Germinal center (tissue), 1 donor: ENCODE measurements around the gene SLC35B1.
A peak's percentile ranks its signal among the peaks of the same experiment; 100 is the strongest.
"Not testable (repeated sequence)": the region's sequence is repeated elsewhere in the genome, so short reads cannot be mapped to it uniquely, and the experiment has no call there.

Experiments used
- DNase-seq: peaks from one replicate; pipeline ENCODE4 v3.0.0; 2012; ENCODE audit warnings: mixed read lengths, low spot score

The SLC35B1 gene

GRCh38 chr17:49734515-49735490 lies 27.0 kb upstream of the SLC35B1 start:
- DNase-seq: no peak

GRCh38 chr17:49731435-49731831 lies 23.7 kb upstream of the SLC35B1 start:
- no peak for DNase-seq

- DNase-seq: no peak
These were observed 23.1 kb upstream of the SLC35B1 start for GRCh38 chr17:49730785-49731434.

DNA sequence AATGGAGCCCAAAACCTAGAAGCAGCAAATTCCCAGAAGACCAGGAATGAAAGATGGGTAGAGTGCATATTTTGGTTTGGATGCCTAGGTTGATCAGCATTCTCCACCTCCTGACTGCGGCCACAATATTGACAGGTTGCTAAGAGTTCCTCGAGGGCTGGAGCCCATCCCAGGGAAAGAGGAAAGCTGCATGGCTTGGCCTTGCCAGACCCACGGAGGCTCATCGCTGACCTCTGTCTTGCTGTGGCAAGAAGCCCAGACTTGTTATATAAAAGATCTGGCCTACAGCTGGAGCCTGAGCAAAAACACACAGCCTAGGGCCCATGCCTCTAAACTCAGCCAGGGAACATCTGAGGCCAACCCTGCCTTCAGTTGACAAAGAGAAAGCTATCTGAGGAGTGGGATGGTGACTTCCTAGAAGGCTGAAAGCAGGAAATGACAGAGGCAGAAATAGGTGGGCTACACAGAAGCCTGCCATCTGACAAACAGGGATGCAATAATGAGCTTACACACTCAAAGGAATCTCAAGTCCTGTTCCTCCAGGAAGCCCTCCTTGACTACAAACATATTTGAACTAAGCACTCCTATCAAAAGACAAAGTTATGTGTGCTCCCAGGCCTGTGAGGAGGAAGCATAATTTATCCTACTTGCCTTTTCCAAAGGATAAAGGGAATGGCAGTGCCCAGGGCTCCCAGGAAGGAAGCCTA lies 22.5 kb upstream of the SLC35B1 start:
- DNase-seq: no peak

- no peak for DNase-seq
These were observed 21.3 kb upstream of the SLC35B1 start for GRCh38 chr17:49729069-49729468.

DNA sequence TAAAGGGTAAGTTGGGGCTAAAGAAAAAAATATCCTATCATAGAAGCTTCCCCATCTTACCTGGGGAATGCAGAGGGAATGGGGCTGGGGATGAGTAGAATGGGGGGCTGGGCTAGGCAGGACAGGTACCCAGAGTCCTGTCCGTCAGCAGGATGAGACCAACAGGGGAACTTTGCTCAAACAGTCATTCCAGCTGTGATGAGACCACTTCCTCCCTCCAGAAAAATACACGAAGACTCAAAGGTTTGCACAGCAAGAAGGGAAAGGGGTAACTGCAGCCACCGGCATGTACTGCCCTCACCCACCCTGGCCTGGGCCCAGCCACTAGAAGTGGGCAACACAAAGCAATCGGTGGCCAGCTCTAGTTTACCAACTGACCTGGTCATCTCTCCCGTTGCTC lies 20.7 kb upstream of the SLC35B1 start:
- DNase-seq: no peak

DNA sequence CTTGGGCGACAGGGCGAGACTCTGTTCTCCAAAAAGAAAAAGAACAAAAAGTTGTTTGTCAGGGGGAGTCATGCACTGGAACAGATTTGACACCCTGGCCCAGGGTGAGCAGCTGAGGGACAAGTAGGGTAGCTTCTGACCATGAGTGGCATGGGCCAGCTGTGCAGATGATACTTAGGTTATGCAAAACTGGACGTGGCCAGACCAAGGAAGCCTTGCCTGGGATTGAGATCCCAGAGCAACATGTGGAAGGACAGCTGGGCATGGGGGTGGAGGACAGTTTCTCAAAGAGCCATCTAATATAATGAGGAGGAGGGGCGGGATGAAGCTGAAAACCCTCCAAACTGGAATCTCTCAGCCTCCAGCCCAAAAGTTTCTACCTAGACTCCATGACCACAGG lies 19.6 kb upstream of the SLC35B1 start:
- no peak for DNase-seq

DNA sequence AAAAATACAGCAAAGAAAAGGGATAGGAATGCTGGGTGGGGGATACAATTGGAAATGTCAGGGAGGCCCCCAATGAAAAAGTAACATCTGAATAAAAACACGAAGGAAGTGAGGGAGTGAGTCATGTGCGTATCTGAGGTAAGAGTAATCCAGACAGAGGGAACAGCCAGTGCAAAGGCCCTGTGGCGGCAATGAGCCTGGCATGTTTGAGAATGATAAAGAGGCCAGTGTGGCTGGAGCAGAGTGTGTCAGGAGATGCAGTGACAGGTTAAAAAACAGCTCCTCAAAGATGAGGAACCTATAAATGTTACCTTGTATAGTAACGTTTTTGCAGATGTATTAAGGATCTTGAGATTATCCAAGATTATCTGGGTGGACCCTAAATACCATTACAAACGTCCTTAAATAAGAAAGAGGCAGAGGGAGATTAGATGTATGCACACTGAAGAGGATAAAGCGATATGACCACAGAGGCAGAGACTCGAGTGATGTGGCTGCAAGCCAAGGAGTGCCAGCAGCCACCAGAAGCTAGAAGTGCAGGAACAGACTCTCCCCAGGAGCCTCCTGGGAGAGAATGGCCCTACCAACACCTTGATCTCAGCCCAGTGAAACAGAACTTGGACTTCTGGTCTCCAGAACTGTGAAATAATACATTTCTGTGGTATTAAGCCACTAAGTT lies 17.8 kb upstream of the SLC35B1 start:
- no peak for DNase-seq

- not testable (repeated sequence) for DNase-seq
These were observed 16.8 kb upstream of the SLC35B1 start for GRCh38 chr17:49724552-49724951.

DNA sequence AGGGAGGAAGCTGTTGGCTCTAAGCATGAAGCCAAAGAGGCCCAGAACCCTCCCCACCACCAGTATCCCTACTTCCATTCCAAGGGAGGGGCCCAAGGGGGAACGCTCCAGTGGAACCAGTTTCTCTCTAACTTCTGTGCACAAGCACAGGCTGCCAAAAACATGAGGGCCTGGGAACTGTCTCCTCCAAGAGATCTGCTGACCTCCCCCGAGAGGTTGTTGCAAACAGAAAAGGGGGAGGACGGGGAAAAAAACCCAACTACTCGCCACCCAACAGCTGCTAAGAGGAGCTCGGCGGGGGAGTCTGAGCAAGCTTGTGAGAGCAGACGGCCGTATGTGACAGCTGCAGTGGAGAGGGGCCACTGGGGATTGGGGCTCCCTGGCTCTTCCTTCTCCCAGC lies 15.7 kb upstream of the SLC35B1 start:
- no peak for DNase-seq

DNA sequence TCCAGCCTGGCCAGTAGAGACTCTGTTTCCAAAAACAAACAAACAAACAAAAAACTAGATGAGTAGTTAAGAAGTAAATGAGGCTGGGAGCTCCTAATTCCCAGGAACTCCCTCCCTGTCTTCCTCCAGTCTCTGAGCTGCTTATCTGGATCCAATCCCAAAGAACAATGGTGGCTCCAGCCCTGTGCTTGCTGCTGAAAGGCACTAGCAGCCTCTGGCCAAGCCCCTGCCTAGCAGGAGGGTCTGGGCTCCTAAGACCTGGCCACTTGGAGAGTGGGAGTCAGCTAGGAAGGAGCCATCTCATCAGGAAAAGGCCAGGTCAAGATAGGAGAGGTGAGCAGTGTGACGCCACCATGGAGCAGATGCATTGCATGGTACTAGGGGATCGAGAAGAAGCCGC lies 14.3 kb upstream of the SLC35B1 start:
- no peak for DNase-seq

- no peak for DNase-seq
These were observed 9.7 kb upstream of the SLC35B1 start for GRCh38 chr17:49717371-49717861.

GRCh38 chr17:49716668-49717364 lies 9.1 kb upstream of the SLC35B1 start:
- no peak for DNase-seq

DNA sequence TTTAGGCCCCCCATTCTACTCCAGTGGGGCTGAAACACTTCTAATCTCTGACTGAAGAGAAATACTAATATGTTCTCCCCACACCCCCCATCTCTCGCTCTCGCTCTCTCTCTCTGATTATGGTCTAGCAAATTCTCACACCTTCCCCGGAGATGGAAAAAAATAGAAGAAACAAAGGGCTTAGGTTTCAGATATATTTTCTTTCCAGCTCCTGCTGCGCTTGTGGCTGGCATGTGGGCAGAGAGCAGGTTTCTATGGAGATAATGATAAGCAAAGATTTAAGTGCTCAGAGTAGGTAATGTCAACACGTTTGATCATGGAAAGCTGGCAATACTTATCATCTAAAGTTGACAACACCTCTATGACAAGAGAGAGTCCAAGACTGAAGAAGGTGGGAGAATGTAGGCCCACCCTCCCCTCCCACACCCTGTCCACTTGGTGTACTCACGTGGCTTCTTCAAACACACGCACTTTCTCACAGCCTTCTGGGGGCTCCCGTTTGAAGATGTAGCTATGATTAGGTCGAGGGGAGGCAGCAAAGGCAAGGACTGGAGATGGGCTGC lies 8.0 kb upstream of the SLC35B1 start:
- no peak for DNase-seq

- DNase-seq: no peak
These were observed 7.5 kb upstream of the SLC35B1 start for GRCh38 chr17:49715216-49715615.

- DNase-seq: no peak
These were observed 885 bp upstream of the SLC35B1 start for GRCh38 chr17:49708515-49709183.

- DNase-seq: peak; percentile 38
These were observed 537 bp downstream of the SLC35B1 start for GRCh38 chr17:49707246-49707607.

DNA sequence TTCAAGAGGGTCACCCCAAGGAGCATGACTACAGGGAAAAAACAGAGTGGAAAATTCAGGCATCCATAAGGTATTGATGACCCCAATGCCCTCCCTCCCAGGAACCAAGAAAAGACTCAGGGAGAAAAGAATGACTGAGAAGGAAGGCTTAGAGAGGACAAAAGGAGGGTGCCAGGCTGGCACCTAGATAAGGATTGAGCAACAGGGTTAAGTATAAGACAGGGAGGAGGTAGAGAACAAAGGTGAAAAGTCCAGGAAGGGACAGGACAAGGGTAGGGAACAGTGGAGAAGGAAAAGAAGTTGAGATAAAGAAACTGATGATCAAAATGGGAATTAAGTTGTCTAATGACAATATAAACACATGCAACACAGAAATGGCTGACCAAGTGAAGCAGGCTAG lies 2.5 kb downstream of the SLC35B1 start:
- DNase-seq: no peak

DNA sequence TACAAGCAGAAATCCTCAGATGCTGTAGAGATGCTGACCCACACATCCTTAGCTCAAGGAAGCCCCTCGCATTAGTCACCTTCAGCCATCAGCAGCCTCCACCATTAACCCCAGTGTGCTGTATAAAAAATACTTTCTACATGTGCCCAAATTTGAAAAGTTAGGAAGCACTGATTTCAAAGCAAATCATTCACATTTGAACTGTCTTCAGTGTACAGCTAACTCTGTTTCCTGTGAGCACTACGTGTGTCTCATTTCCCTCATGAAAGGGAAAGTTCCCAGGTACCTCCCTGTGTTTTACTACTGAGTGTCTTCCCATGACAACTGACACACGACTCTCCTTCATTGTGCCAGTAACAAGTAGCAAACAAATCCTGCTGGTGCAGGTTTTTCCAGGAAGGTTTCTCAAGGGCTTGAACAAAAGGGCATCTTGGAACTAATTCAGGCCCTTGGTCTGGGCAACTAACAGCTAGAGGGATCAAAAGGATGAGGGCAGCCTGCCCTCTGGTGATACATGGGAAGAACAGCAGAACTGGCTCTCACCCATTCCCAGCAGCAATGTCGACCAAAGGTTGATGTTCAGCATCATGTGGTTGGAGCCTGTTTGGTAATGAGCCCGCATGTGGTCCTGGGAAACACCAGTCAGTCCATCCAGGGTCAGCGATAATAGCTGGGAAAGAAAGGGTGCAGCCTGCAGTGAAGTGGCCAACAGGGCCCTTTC lies 4.0 kb downstream of the SLC35B1 start:
- DNase-seq: no peak

GRCh38 chr17:49700960-49701359 lies 6.8 kb downstream of the SLC35B1 start:
- no peak for DNase-seq
